ENCODE data around the gene AGAP2.
"Not testable (repeated sequence)": the region's sequence is repeated elsewhere in the genome, so short reads cannot be mapped to it uniquely, and the experiment has no call there.

Gene AGAP2

DNA sequence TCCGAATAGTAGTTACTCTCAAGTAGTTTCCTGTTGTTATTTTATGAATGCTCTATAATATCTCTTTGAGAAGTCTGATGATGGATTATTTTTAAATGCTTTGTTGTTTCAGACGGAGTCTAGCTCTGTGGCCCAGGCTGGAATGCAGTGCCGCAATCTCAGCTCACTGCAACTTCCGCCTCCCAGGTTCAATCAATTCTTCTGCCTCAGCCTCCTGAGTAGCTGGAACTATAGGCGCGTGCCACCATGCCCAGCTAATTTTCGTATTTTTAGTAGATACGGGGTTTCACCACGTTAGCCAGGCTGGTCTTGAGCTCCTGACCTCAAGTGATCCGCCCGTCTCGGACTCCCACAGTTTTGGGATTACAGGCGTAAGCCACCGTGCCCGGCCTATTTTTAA lies 46.0 kb downstream of the AGAP2 start:
- DNase-seq = no peak

DNA sequence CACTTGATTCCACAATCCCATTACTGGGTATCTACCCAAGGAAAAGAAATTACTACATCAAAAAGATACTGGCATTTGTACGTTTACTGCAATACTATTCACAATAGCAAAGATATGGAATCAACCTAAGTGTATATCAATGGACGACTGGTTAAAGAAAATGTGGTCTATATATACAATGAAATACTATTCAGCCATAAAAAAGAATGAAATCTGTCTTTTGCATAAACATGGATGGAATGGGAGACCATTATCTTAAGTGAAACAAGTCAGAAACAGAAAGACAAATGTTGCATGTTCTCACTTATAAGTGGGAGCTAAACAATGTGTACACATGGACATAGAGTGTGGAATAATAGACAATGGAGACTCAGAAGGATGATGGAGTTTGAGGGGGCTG lies 49.6 kb downstream of the AGAP2 start:
- DNase-seq = no peak

- no peak for DNase-seq
Measured at GRCh38 chr12:57687862-57688261, 50.7 kb downstream of the AGAP2 start.

DNA sequence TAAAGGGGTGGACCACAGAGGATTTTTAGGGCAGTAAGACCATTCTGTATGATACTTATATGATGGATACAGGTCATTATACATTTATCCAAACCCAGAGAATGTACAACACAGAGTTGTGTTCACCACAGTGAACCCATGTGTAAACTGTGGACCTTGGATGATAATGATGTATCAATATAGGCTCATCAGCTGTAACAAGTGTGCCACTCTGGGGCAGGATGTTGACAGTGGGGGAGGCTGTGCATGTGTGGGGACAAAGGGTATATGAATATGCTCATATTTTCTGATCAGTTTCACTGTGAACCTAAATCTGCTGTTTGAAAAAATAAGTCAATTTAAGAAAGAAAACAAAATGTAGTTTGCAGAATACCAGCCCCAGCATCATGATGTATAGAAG lies 58.8 kb downstream of the AGAP2 start:
- no peak for DNase-seq

GRCh38 chr12:57677947-57678346 lies 60.6 kb downstream of the AGAP2 start:
- DNase-seq = not testable (repeated sequence)

- no peak for DNase-seq
Measured at GRCh38 chr12:57674691-57675090, 63.9 kb downstream of the AGAP2 start.
